Stromal cell of bone marrow (primary cell): ENCODE measurements around the gene SPCS2.
A peak's percentile ranks its signal among the peaks of the same experiment; 100 is the strongest.
"Not testable (repeated sequence)": the region's sequence is repeated elsewhere in the genome, so short reads cannot be mapped to it uniquely, and the experiment has no call there.

Source experiments
- DNase-seq: peaks from one replicate; pipeline ENCODE4 v3.0.0-alpha.2; 2012; ENCODE audit warnings: low read depth

Gene SPCS2

GRCh38 chr11:74950374-74950969, 1.4 kb downstream of the SPCS2 start:
- no peak for DNase-seq

DNA sequence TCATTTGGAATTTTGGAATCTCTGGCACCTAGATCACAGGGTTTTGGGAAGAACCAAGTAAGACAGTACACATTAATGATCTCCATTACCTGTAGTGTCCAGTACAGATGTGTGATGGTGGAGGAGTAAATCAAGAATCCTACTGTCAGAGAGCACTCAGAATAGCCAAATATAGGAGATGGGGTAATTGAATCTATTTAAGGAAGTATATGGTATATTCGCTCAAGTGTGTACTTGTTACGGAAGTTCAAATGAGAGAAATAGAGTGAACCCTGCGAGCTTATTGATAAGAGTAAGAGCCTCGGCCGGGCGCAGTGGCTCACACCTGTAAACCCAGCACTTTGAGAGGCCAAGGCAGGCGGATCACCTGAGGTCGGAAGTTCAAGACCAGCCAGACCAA, 2.2 kb downstream of the SPCS2 start:
- no peak for DNase-seq

DNA sequence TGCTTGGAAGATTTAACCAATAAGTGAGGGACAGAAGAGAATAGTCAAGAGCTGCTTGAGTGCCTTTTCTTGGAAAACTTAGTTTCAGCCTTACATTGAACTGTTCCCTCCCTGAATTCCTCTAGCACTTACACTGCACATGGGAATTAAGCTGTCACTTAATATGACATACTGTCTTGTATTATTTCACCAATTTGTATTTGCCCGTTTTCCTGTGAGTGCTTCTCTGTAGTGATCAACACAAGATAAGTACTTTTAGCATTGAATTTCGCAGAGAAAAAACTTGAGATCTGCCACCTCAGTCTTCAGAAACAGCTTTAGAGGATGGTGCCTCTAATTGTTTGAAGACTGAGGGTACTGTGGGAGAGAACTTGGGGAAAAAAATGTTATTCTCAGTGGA, 3.7 kb downstream of the SPCS2 start:
- no peak for DNase-seq

GRCh38 chr11:74953451-74953850, 4.4 kb downstream of the SPCS2 start:
- DNase-seq = no peak

GRCh38 chr11:74954199-74954598, 5.1 kb downstream of the SPCS2 start:
- no peak for DNase-seq

- DNase-seq = no peak
Observed at GRCh38 chr11:74956397-74957015, 7.4 kb downstream of the SPCS2 start.

DNA sequence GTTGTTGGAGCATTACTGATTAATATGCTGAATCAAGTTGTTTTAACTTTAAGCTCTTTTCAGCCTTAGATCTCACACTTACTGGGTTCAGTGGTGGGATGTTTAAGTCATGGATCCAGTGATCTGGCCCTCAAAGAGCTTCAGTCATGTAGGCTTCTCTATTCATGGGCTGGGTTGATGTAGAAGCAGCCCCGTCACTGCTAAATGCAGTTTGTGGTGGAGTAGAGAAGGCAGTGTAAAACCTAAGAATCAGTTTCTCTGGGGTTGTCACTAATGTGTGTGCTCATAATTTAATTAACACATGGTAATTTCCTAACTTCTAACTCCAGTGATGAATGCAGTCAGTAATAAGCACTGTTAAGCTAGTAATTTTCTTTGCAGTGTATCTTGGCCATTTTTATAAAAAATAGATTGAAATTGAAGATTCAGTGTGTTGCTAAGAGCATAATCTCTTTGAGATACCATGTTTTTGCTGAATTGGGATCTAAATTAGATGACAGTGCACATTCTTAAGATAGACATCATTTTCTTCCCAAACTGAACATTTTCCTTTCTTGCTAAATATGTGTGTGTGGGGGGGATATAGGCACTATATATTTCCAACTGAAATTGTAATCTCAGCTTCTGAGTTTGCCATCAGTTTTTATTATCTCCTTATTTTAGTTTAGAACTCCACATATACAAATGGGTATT, 9.0 kb downstream of the SPCS2 start:
- DNase-seq = no peak

DNA sequence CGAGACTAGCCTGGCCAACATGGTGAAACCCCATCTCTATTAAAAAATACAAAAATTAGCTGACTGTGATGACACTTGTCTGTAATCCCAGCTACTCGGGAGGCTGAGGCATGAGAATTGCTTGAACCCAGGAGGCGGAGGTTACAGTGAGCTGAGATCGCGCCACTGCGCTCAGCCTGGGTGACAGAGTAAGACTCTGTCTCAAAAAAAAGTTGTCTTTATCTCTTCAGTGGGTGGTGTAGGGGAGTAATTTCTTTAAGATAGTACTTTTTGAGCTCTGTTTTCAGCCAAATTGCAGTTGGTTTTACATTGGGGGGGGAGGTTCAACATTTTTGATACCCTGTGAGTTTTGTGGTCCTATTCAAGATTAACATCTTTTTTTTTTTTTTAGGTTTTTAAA, 11.1 kb downstream of the SPCS2 start:
- DNase-seq = not testable (repeated sequence)

DNA sequence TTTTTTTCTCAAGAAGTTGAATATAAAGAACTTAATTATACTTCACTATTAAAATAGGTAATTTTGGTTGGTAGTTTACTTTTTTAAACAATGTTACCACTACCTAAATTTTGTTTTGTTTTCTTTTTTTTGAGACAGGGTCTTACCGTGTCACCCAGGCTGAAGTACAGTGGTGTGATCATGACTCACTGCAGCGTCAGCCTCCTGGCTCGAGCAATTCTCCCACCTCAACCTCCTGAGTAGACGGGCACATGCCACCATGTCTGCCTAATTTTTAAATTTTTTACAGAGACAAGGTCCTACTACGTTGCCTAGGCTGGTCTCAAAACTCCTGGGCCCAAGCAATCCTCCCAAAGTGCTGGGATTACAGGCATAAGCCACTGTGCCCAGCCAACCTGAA, 17.6 kb downstream of the SPCS2 start:
- no peak for DNase-seq

DNA sequence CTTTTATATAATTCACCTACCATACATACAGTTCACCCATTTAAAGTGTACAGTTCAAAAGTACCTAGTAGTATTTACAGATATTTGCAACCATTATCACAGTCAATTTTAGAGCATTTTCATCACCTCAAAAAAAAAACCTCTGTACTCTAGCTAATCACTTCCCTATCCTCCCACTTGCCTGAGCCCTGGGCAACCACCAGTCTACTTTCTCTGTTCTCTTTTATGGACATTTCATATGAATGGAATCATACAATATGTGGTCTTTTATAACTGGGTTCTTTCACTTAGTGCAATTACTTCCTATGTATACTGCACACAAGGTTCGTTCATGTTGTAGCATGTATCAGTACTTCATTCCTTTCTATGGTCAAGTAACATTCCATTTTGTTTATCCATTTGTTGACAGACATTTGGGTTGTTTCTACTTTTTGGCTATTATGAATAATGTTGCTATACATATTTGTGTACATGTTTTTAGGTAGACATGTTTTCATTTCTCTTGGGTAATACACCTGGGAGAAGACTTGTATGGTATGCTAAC, 21.9 kb downstream of the SPCS2 start:
- DNase-seq = no peak

DNA sequence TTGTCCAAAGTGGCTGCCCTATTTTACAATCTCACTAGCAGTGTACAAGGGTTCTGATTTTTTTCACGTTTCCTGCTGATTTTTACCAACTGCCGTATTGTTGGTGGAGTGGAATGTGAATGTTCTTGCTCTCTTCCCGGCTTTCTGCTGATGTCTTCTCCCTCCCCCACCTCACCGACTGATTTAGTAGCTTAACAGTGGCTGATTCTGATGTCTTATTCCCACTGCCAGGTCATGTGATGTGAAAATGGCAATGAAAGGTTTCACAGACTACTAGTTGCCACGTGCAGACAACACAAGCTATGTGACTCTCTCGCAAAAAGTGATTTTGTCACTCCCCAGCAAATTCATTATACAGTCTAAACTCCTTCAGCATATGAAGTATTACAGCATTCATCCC, 22.4 kb downstream of the SPCS2 start:
- DNase-seq = no peak

GRCh38 chr11:74978041-74978440, 29.0 kb downstream of the SPCS2 start:
- DNase-seq = no peak

- no peak for DNase-seq
Observed at GRCh38 chr11:74980634-74981033, 31.6 kb downstream of the SPCS2 start.

GRCh38 chr11:74981888-74982287, 32.8 kb downstream of the SPCS2 start:
- DNase-seq = no peak

GRCh38 chr11:74984070-74984469, 35.0 kb downstream of the SPCS2 start:
- no peak for DNase-seq

DNA sequence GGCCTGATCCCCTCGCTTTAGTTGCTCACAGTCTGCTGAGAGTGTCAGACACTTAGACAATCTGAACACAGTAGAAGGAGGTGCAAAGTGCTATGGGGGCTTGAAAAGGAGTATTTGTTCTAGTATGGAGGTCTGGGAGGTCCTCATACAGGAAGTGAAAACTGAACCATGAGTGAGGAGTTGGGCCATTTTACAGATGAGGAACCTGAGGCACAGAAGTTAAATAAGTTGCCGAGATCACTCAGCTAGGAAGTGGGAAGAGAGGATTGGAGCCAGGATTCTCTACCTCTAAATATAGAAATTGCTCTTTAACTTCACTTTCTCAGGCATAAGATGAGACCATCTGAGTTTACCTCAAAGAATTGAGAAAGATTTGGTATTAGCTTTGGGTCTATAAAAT, 35.7 kb downstream of the SPCS2 start:
- DNase-seq = no peak

- peak; percentile 37 for DNase-seq
Observed at GRCh38 chr11:74988541-74989259, 39.6 kb downstream of the SPCS2 start, which contains the start of gene NEU3. TSS of gene NEU3 (plus strand) at chr11:74988933. CDS start at chr11:74989061, 128 bp downstream.

DNA sequence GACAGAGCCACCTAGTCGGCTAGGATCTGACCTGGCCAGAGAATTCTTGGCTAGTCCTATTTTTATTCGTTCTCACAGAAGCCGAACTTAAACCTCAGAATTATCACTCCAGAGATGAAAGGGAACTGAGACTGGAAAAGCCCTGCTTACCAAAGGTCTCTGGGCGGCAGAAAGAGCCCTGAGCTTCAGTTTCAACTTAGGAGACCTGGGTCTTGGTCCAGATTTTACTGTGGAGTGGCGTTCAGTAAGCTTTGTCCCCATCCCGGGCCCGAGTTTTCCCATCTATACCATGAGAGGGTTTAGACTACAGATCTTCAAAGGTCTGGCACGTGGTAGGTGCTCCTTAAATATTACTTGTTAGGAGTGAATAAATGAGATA, 40.2 kb downstream of the SPCS2 start:
- DNase-seq = no peak

DNA sequence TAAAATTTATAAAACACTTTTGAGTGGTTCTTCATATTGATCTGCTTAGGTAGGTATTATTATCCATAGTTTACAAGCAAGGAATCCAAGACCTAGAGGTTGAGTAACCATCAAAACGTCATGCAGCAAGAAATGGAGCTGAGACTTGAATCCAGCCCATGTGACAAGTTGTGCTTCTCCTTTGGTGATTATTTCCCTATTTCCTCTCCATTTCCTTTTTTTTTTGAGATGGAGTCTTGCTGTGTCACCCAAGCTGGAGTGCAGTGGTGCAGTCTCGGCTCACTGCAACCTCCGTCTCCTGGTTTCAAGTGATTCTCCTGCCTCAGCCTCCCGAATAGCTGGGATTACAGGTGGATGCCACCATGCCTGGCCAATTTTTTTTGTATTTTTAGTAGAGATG, 41.1 kb downstream of the SPCS2 start:
- not testable (repeated sequence) for DNase-seq

GRCh38 chr11:74990941-74991340, 41.9 kb downstream of the SPCS2 start:
- DNase-seq = no peak

GRCh38 chr11:74992852-74993251, 43.8 kb downstream of the SPCS2 start:
- no peak for DNase-seq

- no peak for DNase-seq
Observed at GRCh38 chr11:75000975-75001354, 51.9 kb downstream of the SPCS2 start.

DNA sequence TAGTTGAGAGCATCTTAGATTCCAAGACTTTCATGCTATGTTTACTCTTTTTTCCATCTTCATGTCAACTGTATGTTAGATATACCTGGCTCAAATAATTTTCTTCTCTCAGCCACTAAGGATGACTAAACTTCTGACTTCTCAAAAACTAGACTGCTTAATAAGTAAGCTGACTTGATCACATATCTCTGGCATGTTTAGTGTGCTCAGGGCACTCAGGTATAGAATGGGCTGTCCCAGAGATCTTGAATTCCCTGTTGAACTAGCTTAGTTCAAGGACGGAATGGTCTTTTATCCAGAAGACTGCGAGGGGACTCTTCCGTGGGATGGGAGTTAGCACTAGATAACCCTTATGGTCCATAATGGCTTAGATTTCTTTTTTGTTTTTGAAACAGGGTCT, 52.6 kb downstream of the SPCS2 start:
- DNase-seq = no peak
